NCI-H2196 (cell line): ENCODE measurements around the gene TMEM37.

ENCODE experiments used
- DNase-seq: peaks from one replicate; lab custom pipeline; 2025; ENCODE audit not compliant: unreplicated experiment; lab: John Stamatoyannopoulos, UW

Gene TMEM37

GRCh38 chr2:119417908-119418307 lies 13.7 kb upstream of the TMEM37 start:
- DNase-seq, result no peak

- no peak for DNase-seq
These were observed 12.6 kb upstream of the TMEM37 start for GRCh38 chr2:119419065-119419464.

GRCh38 chr2:119419803-119420508 lies 11.7 kb upstream of the TMEM37 start:
- DNase-seq, result no peak

- no peak for DNase-seq
These were observed 10.3 kb upstream of the TMEM37 start for GRCh38 chr2:119421304-119421703.

- DNase-seq, result no peak
These were observed 9.9 kb upstream of the TMEM37 start for GRCh38 chr2:119421741-119422140.

- no peak for DNase-seq
These were observed 9.1 kb upstream of the TMEM37 start for GRCh38 chr2:119422360-119423107.

GRCh38 chr2:119423108-119423444 lies 8.6 kb upstream of the TMEM37 start:
- DNase-seq, result no peak

- no peak for DNase-seq
These were observed 7.8 kb upstream of the TMEM37 start for GRCh38 chr2:119423811-119424210.

GRCh38 chr2:119424284-119425118 lies 7.2 kb upstream of the TMEM37 start:
- DNase-seq, result no peak

- DNase-seq, result no peak
These were observed 6.6 kb upstream of the TMEM37 start for GRCh38 chr2:119425119-119425405.

GRCh38 chr2:119425620-119426395 lies 5.8 kb upstream of the TMEM37 start:
- no peak for DNase-seq

- DNase-seq, result no peak
These were observed 5.3 kb upstream of the TMEM37 start for GRCh38 chr2:119426396-119426675.

- DNase-seq, result no peak
These were observed 4.8 kb upstream of the TMEM37 start for GRCh38 chr2:119426801-119427395.

GRCh38 chr2:119427756-119428155 lies 3.9 kb upstream of the TMEM37 start:
- no peak for DNase-seq

- DNase-seq, result no peak
These were observed 3.0 kb upstream of the TMEM37 start for GRCh38 chr2:119428488-119429224.

- peak; percentile 41 for DNase-seq
These were observed 2.3 kb upstream of the TMEM37 start for GRCh38 chr2:119429225-119429981.

- no peak for DNase-seq
These were observed 1.6 kb upstream of the TMEM37 start for GRCh38 chr2:119430023-119430498.

- DNase-seq, result no peak
These were observed 559 bp downstream of the TMEM37 start for GRCh38 chr2:119431976-119432850.
